ENCODE measurements around the gene GXYLT1. TPM values are rescaled to one million over a fixed set of nuclear protein-coding genes. Genes with fewer than 3 reads are reported as not detected.
"Not testable (repeated sequence)": the region's sequence is repeated elsewhere in the genome, so short reads cannot be mapped to it uniquely, and the experiment has no call there.

The GXYLT1 gene
- total RNA-seq, 2 donors from 2014 or later, result 5.6 to 9.6 TPM

GRCh38 chr12:42124764-42125387 lies 19.8 kb downstream of the GXYLT1 start:
- intact Hi-C loops (cut with DNase I), result no loop called here
- no peak overlapping the region for H3K4me3 ChIP-seq

GRCh38 chr12:42119085-42119633 lies 25.5 kb downstream of the GXYLT1 start:
- TF ChIP-seq CTCF (IDR thresholded peaks at IDR 0.05), result no peak
- no peak for TF ChIP-seq POLR2A (IDR thresholded peaks at IDR 0.05)
- H3K4me3 ChIP-seq, result no peak overlapping the region
- H3K4me1 ChIP-seq, result no peaks in the 10 kb centered on the region
- no peak overlapping the region for H3K27ac ChIP-seq
- intact Hi-C loops (cut with DNase I), result no loop called here
- no peaks in the 10 kb centered on the region for H3K9me3 ChIP-seq
- no peaks in the 10 kb centered on the region for H3K36me3 ChIP-seq (replicated peaks in 1 of 2; ENCODE audit: insufficient read depth in 1 of 2, low read depth in 2 of 2)
- 82 to 86% methylated on average over 2 of the region's 2 CpGs for WGBS, 2 donors
- ATAC-seq, result no peak
- H3K27me3 ChIP-seq, result no peaks in the 10 kb centered on the region
- DNase-seq, result no peak

More at GRCh38 chr12:42124764-42125387, 19.8 kb downstream of the GXYLT1 start:
- Histone ChIP-seq H3K27me3 (no peaks in the 10 kb centered on the region), H3K4me1 (peaks cover 12% of the 10 kb centered on the region), H3K36me3 (replicated peaks in 1 of 2; ENCODE audit: insufficient read depth in 1 of 2, low read depth in 2 of 2) (no peaks in the 10 kb centered on the region), H3K9me3 (no peaks in the 10 kb centered on the region), H3K27ac (no peak overlapping the region)
- TF ChIP-seq POLR2A (IDR thresholded peaks at IDR 0.05) (no peak), CTCF (IDR thresholded peaks at IDR 0.05) (no peak)
- no peak for ATAC-seq
- DNase-seq, result no peak
- WGBS, 2 donors, result 9 to 23% methylated on average over 5 of the region's 5 CpGs

GRCh38 chr12:42118136-42118879 lies 26.4 kb downstream of the GXYLT1 start:
- DNase-seq, result no peak
- no peak for ATAC-seq
- H3K4me1 ChIP-seq, result no peaks in the 10 kb centered on the region
- WGBS, 2 donors, result 82 to 85% methylated on average over 5 of the region's 5 CpGs
- no peaks in the 10 kb centered on the region for H3K9me3 ChIP-seq
- TF ChIP-seq POLR2A (IDR thresholded peaks at IDR 0.05), result no peak
- TF ChIP-seq CTCF (IDR thresholded peaks at IDR 0.05), result no peak
- H3K4me3 ChIP-seq, result no peak overlapping the region
- no peaks in the 10 kb centered on the region for H3K36me3 ChIP-seq (replicated peaks in 1 of 2; ENCODE audit: insufficient read depth in 1 of 2, low read depth in 2 of 2)
- H3K27ac ChIP-seq, result no peak overlapping the region
- H3K27me3 ChIP-seq, result no peaks in the 10 kb centered on the region
- intact Hi-C loops (cut with DNase I), result no loop called here

GRCh38 chr12:42109031-42109430 lies 35.6 kb downstream of the GXYLT1 start:
- DNase-seq (no peak), ATAC-seq (no peak)
- 77 to 88% methylated on average over 3 of the region's 3 CpGs for WGBS, 2 donors
- no peaks in the 10 kb centered on the region for H3K9me3 ChIP-seq
- H3K27ac ChIP-seq, result no peak overlapping the region
- H3K36me3 ChIP-seq (replicated peaks in 1 of 2; ENCODE audit: insufficient read depth in 1 of 2, low read depth in 2 of 2), result no peaks in the 10 kb centered on the region
- no peaks in the 10 kb centered on the region for H3K27me3 ChIP-seq
- intact Hi-C loops (cut with DNase I), result no loop called here
- H3K4me3 ChIP-seq, result no peak overlapping the region
- H3K4me1 ChIP-seq, result no peaks in the 10 kb centered on the region
- no peak for TF ChIP-seq CTCF (IDR thresholded peaks at IDR 0.05)
- TF ChIP-seq POLR2A (IDR thresholded peaks at IDR 0.05), result no peak

DNA sequence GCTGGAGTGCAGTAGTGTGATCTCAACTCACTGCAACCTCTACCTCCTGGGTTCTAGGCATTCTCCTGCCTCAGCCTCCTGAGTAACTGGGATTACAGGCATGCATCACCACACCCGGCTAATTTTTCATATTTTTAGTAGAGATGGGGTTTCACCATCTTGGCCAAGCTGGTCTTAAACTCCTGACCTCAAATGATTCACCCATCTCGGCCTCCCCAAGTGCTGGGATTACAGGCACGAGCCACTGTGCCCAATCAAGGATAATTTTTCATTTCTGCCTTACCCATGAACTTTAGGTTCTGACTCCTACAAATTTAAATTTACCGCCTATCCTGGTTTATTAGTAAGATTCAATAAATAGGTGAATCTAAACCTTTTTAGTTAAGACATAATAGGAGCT lies 37.9 kb downstream of the GXYLT1 start:
- H3K27me3 ChIP-seq; DNase-seq; intact Hi-C loops (cut with DNase I); H3K36me3 ChIP-seq (replicated peaks in 1 of 2; ENCODE audit: insufficient read depth in 1 of 2, low read depth in 2 of 2); H3K4me1 ChIP-seq; ATAC-seq; H3K27ac ChIP-seq; H3K4me3 ChIP-seq; H3K9me3 ChIP-seq: not testable (repeated sequence)
- 96 to 99% methylated on average over 4 of the region's 4 CpGs for WGBS, 2 donors

Data from body of pancreas (tissue), 4 donors.